WERI-Rb-1 (cell line): Measurements from ENCODE around the gene IFT81.
A peak's percentile ranks its signal among the peaks of the same experiment; 100 is the strongest.

Experiments used
- DNase-seq: peaks from one replicate; pipeline ENCODE4 v3.0.0-alpha.2; 2020
- H3K27ac ChIP-seq: fragments of 250-450 bp; sonication (Bioruptor Pico); 2 replicates; pipeline ENCODE4 v1.5.1; 2020; ENCODE audit warnings: mild to moderate bottlenecking, moderate library complexity
- H3K27me3 ChIP-seq: fragments of 250-450 bp; sonication (Bioruptor Pico); 2 replicates; pipeline ENCODE4 v1.5.1; 2021; ENCODE audit warnings: mild to moderate bottlenecking, low read depth, moderate library complexity; ENCODE audit not compliant: insufficient read depth, severe bottlenecking
- H3K36me3 ChIP-seq: fragments of 250-450 bp; sonication (Bioruptor Pico); 2 replicates; pipeline ENCODE4 v1.5.1; 2020; ENCODE audit warnings: mild to moderate bottlenecking, moderate library complexity
- H3K4me3 ChIP-seq: 2 replicates; pipeline ENCODE4 v1.5.1; 2011; ENCODE audit warnings: low read depth, mild to moderate bottlenecking, control low read depth, low read length
- H3K9me3 ChIP-seq: fragments of 250-450 bp; sonication (Bioruptor Pico); 2 replicates; pipeline ENCODE4 v1.5.1; 2021; ENCODE audit warnings: mild to moderate bottlenecking, moderate library complexity; ENCODE audit not compliant: severe bottlenecking
- CTCF ChIP-seq: IDR thresholded peaks from 2 replicates; pipeline ENCODE4 v1.5.1; 2011; ENCODE audit warnings: low read depth, mild to moderate bottlenecking, control low read depth, inconsistent platforms, low read length

IFT81 gene

DNA sequence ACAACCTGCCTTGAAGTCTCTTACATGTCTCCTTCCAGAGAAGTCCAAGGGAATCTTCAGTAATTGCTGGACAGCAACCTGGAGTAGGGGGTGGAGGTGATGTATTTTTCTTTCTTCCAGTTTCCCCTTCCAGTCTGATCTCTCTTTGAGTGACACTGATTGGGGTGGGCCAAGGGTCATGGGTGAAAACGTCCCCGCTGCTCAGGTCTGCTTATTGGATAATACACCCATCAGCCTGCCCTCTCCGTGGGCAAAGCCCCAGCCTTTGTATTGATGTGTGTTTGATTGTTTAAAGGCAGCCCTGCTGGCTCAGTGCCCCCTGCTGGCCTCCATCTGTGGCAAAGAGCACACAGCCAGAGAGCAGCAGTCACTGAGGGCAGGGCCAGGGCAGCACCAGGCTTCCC is 121.2 kb downstream of the IFT81 start:
- no peaks in the 10 kb centered on the region for H3K27me3 ChIP-seq
- peaks cover 4% of the 10 kb centered on the region for H3K9me3 ChIP-seq
- no peak overlapping the region for H3K27ac ChIP-seq
- no peak for DNase-seq
- no peaks in the 10 kb centered on the region for H3K36me3 ChIP-seq
- H3K4me3 ChIP-seq: no peak overlapping the region
- peak; percentile 46 for TF ChIP-seq CTCF

GRCh38 chr12:110246636-110247339 is 122.6 kb downstream of the IFT81 start:
- Histone ChIP-seq H3K27ac (no peak overlapping the region), H3K9me3 (peaks cover 4% of the 10 kb centered on the region), H3K4me3 (no peak overlapping the region), H3K27me3 (no peaks in the 10 kb centered on the region), H3K36me3 (no peaks in the 10 kb centered on the region)
- DNase-seq: no peak
- no peak for TF ChIP-seq CTCF

GRCh38 chr12:110247340-110248095 is 123.4 kb downstream of the IFT81 start:
- Histone ChIP-seq H3K9me3 (peaks cover 4% of the 10 kb centered on the region), H3K4me3 (no peak overlapping the region), H3K27ac (no peak overlapping the region), H3K36me3 (no peaks in the 10 kb centered on the region), H3K27me3 (no peaks in the 10 kb centered on the region)
- TF ChIP-seq CTCF: no peak
- DNase-seq: no peak

- Histone ChIP-seq H3K36me3 (no peaks in the 10 kb centered on the region), H3K27me3 (no peaks in the 10 kb centered on the region), H3K9me3 (peaks cover 4% of the 10 kb centered on the region), H3K27ac (no peak overlapping the region), H3K4me3 (no peak overlapping the region)
- TF ChIP-seq CTCF: no peak
- DNase-seq: no peak
Measured at GRCh38 chr12:110248096-110248447, 123.9 kb downstream of the IFT81 start.

- no peak overlapping the region for H3K27ac ChIP-seq
- no peaks in the 10 kb centered on the region for H3K27me3 ChIP-seq
- H3K36me3 ChIP-seq: no peaks in the 10 kb centered on the region
- H3K4me3 ChIP-seq: no peak overlapping the region
- TF ChIP-seq CTCF: no peak
- DNase-seq: peak; percentile 36
- peaks cover 4% of the 10 kb centered on the region for H3K9me3 ChIP-seq
Measured at GRCh38 chr12:110249105-110249504, 124.9 kb downstream of the IFT81 start.
